ENCODE data around the gene RPS27A.
A peak's percentile ranks its signal among the peaks of the same experiment; 100 is the strongest.
"Not testable (repeated sequence)": the region's sequence is repeated elsewhere in the genome, so short reads cannot be mapped to it uniquely, and the experiment has no call there.

Gene RPS27A

GRCh38 chr2:55239656-55240222 lies 7.3 kb downstream of the RPS27A start:
- DNase-seq (ENCODE audit: low spot score), result no peak

GRCh38 chr2:55241582-55241981 lies 9.1 kb downstream of the RPS27A start:
- not testable (repeated sequence) for DNase-seq (ENCODE audit: low spot score)

- no peak for DNase-seq (ENCODE audit: low spot score)
Measured at GRCh38 chr2:55242617-55243016, 10.1 kb downstream of the RPS27A start.

GRCh38 chr2:55245411-55245810 lies 12.9 kb downstream of the RPS27A start:
- DNase-seq (ENCODE audit: low spot score), result no peak

GRCh38 chr2:55247025-55247424 lies 14.5 kb downstream of the RPS27A start:
- no peak for DNase-seq (ENCODE audit: low spot score)

GRCh38 chr2:55252832-55253231 lies 20.3 kb downstream of the RPS27A start:
- DNase-seq (ENCODE audit: low spot score), result no peak

- not testable (repeated sequence) for DNase-seq (ENCODE audit: low spot score)
Measured at GRCh38 chr2:55259586-55259985, 27.1 kb downstream of the RPS27A start.

GRCh38 chr2:55268288-55268906 lies 35.9 kb downstream of the RPS27A start:
- peak; percentile 17 for DNase-seq (ENCODE audit: low spot score)

- peak; percentile 94 for DNase-seq (ENCODE audit: low spot score)
Measured at GRCh38 chr2:55268907-55269644, 36.6 kb downstream of the RPS27A start, which contains the start of gene MTIF2. MTIF2 (minus strand) TSS chr2:55269231; CDS start chr2:55263858, 5,373 bp downstream.

GRCh38 chr2:55269645-55269990 lies 37.1 kb downstream of the RPS27A start:
- DNase-seq (ENCODE audit: low spot score), result no peak

- DNase-seq (ENCODE audit: low spot score), result not testable (repeated sequence)
Measured at GRCh38 chr2:55274346-55274745, 41.9 kb downstream of the RPS27A start.

- DNase-seq (ENCODE audit: low spot score), result no peak
Measured at GRCh38 chr2:55277310-55277709, 44.8 kb downstream of the RPS27A start.

- not testable (repeated sequence) for DNase-seq (ENCODE audit: low spot score)
Measured at GRCh38 chr2:55279214-55279835, 46.8 kb downstream of the RPS27A start.

- DNase-seq (ENCODE audit: low spot score), result not testable (repeated sequence)
Measured at GRCh38 chr2:55279859-55280424, 47.5 kb downstream of the RPS27A start.

- not testable (repeated sequence) for DNase-seq (ENCODE audit: low spot score)
Measured at GRCh38 chr2:55280851-55281546, 48.5 kb downstream of the RPS27A start.

GRCh38 chr2:55282110-55282917 lies 49.8 kb downstream of the RPS27A start:
- peak; percentile 88 for DNase-seq (ENCODE audit: low spot score)

GRCh38 chr2:55283083-55283482 lies 50.6 kb downstream of the RPS27A start:
- no peak for DNase-seq (ENCODE audit: low spot score)

All from activated CD4-positive, alpha-beta T cell treated with anti-CD3 and anti-CD28 coated beads, Interleukin-2, Interleukin-4, amounts not matched to agents 100 ng/mL and 50 ng/mL, durations not matched to agents 16 hours and 8 hours (primary cell).